K562 (cell line): ENCODE measurements around the gene ZMIZ1. TPM values are rescaled to one million over a fixed set of nuclear protein-coding genes. Genes with fewer than 3 reads are reported as not detected.

Experiments
- ATAC-seq: fragments of 200-7000 bp; cut with Tn5 transposase; 3 replicates; pipeline ENCODE4 v1.9.1; 2020; ENCODE audit warnings: moderate library complexity
- BruUV-seq: library from RNA; stranded (reverse); fragments of 400-500 nt; replicated peaks from 2 replicates; lab custom pipeline; 2021; lab: Mats Ljungman, UMichigan
- CTCF ChIA-PET: fragments of 300-600 bp; formaldehyde crosslinking; extraction: SDS; loops from one replicate; lab custom pipeline; 2021; ENCODE audit warnings: low intra/inter-chr PET ratio; lab: Yijun Ruan, JAX
- POLR2A ChIA-PET: fragments of 300-600, 350-650 bp; sonication (Branson Sonifier 250); formaldehyde crosslinking; extraction: SDS; loops from one replicate; lab custom pipeline; 2021; ENCODE audit warnings: antibody characterized with exemption, inconsistent platforms; lab: Yijun Ruan, JAX
- DNase-seq, 4 experiments: peaks; one replicate each; pipeline versions ENCODE4 v3.0.0 to v3.0.0-alpha.2; 2011 to 2018; ENCODE audit warnings: low spot score in 3 of 4, mixed read lengths in 3 of 4; ENCODE audit errors: extremely low read depth in 1 of 4
- FAIRE-seq: peaks from 2 replicates; lab custom pipeline; 2011; peaks lifted over from hg19 to GRCh38; lab: Jason Lieb, UNC
- H2AFZ ChIP-seq: 2 replicates; pipeline ENCODE4 v1.6.0; 2011; ENCODE audit warnings: low read depth, low read length, control low read depth, inconsistent platforms
- H3K27ac ChIP-seq: fragments of 200-600 bp; 3 replicates; pipeline ENCODE4 v1.8.0; 2011; ENCODE audit warnings: low read depth, mild to moderate bottlenecking, control low read depth, inconsistent platforms, low read length, moderate library complexity, mixed read lengths; ENCODE audit errors: extremely low read depth
- H3K27me3 ChIP-seq, 2 experiments: fragments of 300-600 bp in 1 of 2; 2 replicates in 1 of 2; 3 replicates in 1 of 2; pipeline versions ENCODE4 v1.6.0 to v1.8.0; 2011; ENCODE audit warnings: inconsistent platforms in 2 of 2, low read length in 2 of 2, mild to moderate bottlenecking in 1 of 2, mixed read lengths in 1 of 2, moderate library complexity in 1 of 2; ENCODE audit not compliant: control insufficient read depth in 2 of 2, insufficient read depth in 2 of 2
- H3K36me3 ChIP-seq: fragments of 300-600 bp; 3 replicates; pipeline ENCODE4 v1.8.0; 2011; ENCODE audit warnings: mild to moderate bottlenecking, low read length, inconsistent platforms; ENCODE audit not compliant: control insufficient read depth, insufficient read depth
- H3K4me1 ChIP-seq, 2 experiments: fragments of 200-600 bp in 1 of 2; replicated peaks in 1 of 2; 2 replicates in 1 of 2; 3 replicates in 1 of 2; pipeline versions ENCODE4 v1.5.1 to v1.8.0; 2011; ENCODE audit warnings: inconsistent platforms in 2 of 2, low read length in 2 of 2, mild to moderate bottlenecking in 1 of 2, mixed read lengths in 1 of 2, moderate library complexity in 1 of 2; ENCODE audit not compliant: control insufficient read depth in 2 of 2, insufficient read depth in 2 of 2
- H3K4me2 ChIP-seq: 2 replicates; pipeline ENCODE4 v1.6.1; 2011; ENCODE audit warnings: low read length, control low read depth, inconsistent platforms, mixed read lengths; ENCODE audit not compliant: insufficient read depth
- H3K4me3 ChIP-seq: fragments of 200-600 bp; sonication (generic), shearing (Covaris generic); 2 replicates; pipeline ENCODE4 v1.5.1; 2016; ENCODE audit warnings: control low read depth, inconsistent platforms
- H3K79me2 ChIP-seq: fragments of 200-600 bp; 3 replicates; pipeline ENCODE4 v1.8.0; 2011; ENCODE audit warnings: low read length, inconsistent platforms; ENCODE audit not compliant: control insufficient read depth, insufficient read depth
- H3K9ac ChIP-seq, 2 experiments: 2 replicates each; pipeline versions ENCODE4 v1.6.0 to v1.6.1; 2011; ENCODE audit warnings: low read depth in 2 of 2, low read length in 2 of 2, control low read depth in 1 of 2, inconsistent platforms in 1 of 2, mild to moderate bottlenecking in 1 of 2, mixed read lengths in 1 of 2; ENCODE audit not compliant: insufficient read depth in 1 of 2
- H3K9me1 ChIP-seq: one replicate; pipeline ENCODE4 v1.6.0; 2011; ENCODE audit warnings: inconsistent platforms, mild to moderate bottlenecking, low read length, moderate library complexity; ENCODE audit not compliant: control insufficient read depth, insufficient read depth
- H3K9me3 ChIP-seq: replicated peaks from 2 replicates; pipeline ENCODE4 v1.5.1; 2011; ENCODE audit warnings: low read depth, low read length, inconsistent platforms; ENCODE audit not compliant: control insufficient read depth, insufficient read depth
- H4K20me1 ChIP-seq: replicated peaks from 2 replicates; pipeline ENCODE4 v1.6.1; 2011; ENCODE audit warnings: low read length, inconsistent platforms, mixed read lengths; ENCODE audit not compliant: control insufficient read depth, insufficient read depth
- ARNT ChIP-seq, 2 experiments: fragments of 450-650 bp; IDR thresholded peaks; 2 replicates each; pipeline ENCODE4 v1.6.1; 2016; ENCODE audit warnings: mild to moderate bottlenecking in 1 of 2
- ESRRA ChIP-seq: fragments of 450-650 bp; IDR thresholded peaks from 2 replicates; pipeline ENCODE4 v1.6.1; 2014; ENCODE audit warnings: low read depth, mild to moderate bottlenecking, moderate library complexity, borderline replicate concordance
- GTF3C2 ChIP-seq: IDR thresholded peaks from 3 replicates; pipeline ENCODE4 v1.6.1; 2011; ENCODE audit warnings: borderline replicate concordance, mild to moderate bottlenecking, moderate library complexity; ENCODE audit not compliant: insufficient read length; ENCODE audit errors: extremely low read depth
- HINFP ChIP-seq: fragments of 450-650 bp; conservative IDR thresholded peaks from 2 replicates; pipeline ENCODE4 v1.6.1; 2016; ENCODE audit warnings: missing genetic modification characterization, low read depth, mild to moderate bottlenecking, control low read depth, missing compliant biosample characterization
- HNRNPK ChIP-seq: fragments of 200-400 bp; formaldehyde crosslinking; IDR thresholded peaks from one replicate; pipeline ENCODE4 v1.6.1; 2018; ENCODE audit warnings: mild to moderate bottlenecking, low read depth, low read length; ENCODE audit not compliant: poor library complexity, severe bottlenecking
- MBD2 ChIP-seq: sonication (generic); IDR thresholded peaks from 2 replicates; pipeline ENCODE4 v1.6.1; 2016; ENCODE audit warnings: low read depth, borderline replicate concordance
- MEF2D ChIP-seq: conservative IDR thresholded peaks from 2 replicates; pipeline ENCODE4 v1.6.1; 2016; ENCODE audit warnings: low read depth, missing genetic modification characterization, missing compliant biosample characterization
- STAG1 ChIP-seq: sonication (generic); formaldehyde crosslinking; IDR thresholded peaks from 2 replicates; pipeline ENCODE4 v1.5.0; 2020; ENCODE audit warnings: missing genetic modification reagents, borderline replicate concordance
- TAF15 ChIP-seq: fragments of 200-400 bp; formaldehyde crosslinking; IDR thresholded peaks from 2 replicates; pipeline ENCODE4 v1.6.1; 2017; ENCODE audit warnings: mild to moderate bottlenecking, low read depth, low read length, moderate library complexity
- ZNF184 ChIP-seq: sonication (generic); formaldehyde crosslinking; IDR thresholded peaks from 2 replicates; pipeline ENCODE4 v1.5.0; 2020; ENCODE audit warnings: missing genetic modification reagents
- ZNF217 ChIP-seq: sonication (generic); formaldehyde crosslinking; IDR thresholded peaks from 2 replicates; pipeline ENCODE4 v1.8.0; 2022; ENCODE audit warnings: mild to moderate bottlenecking, missing genetic modification reagents
- ZNF395 ChIP-seq: fragments of 200-800 bp; sonication (Bioruptor generic); IDR thresholded peaks from 2 replicates; pipeline ENCODE4 v1.6.1; 2017; ENCODE audit warnings: missing genetic modification characterization, missing compliant biosample characterization
- ZNF655 ChIP-seq: fragments of 250-450 bp; sonication (Bioruptor Pico); IDR thresholded peaks from 2 replicates; pipeline ENCODE4 v1.5.0; 2021
- WGBS: fragments of 100-300 bp; shearing (Covaris generic); methylation state at CpG from one replicate; pipeline ENCODE4 v1.1.6; 2016; ENCODE audit warnings: low coverage, mixed read lengths; ENCODE audit not compliant: insufficient coverage; ENCODE audit errors: missing lambda C conversion rate; 5-methylcytosine and 5-hydroxymethylcytosine counted together
- in situ Hi-C: fragments of 300-500 bp; cut with MboI; formaldehyde crosslinking; loops from 4 replicates; pipeline ENCODE4 v1.15.0; 2018; ENCODE audit warnings: inconsistent platforms, mixed read lengths
- intact Hi-C: fragments of 100-400 bp; cut with micrococcal nuclease; formaldehyde crosslinking; loops from 2 replicates; pipeline ENCODE4 v1.14.2; 2022
- polyA plus RNA-seq, 8 experiments: library from polyadenylated mRNA; depleted of rRNA in 4 of 8; stranded (reverse) in 5 of 8; unstranded in 3 of 8; fragments of >200 nt; fragmentation: Nextera tagmentation in 2 of 8; fragmentation: Illumina TruSeq in 1 of 8; extraction: Ambion mirVana in 2 of 8; extraction: Trizol in 1 of 8; gene quantifications; 2 replicates each; pipeline versions ENCODE4 v1.2.1 to v1.2.3, GENCODE V29; 2011 to 2014; ENCODE audit warnings: inconsistent platforms in 1 of 8, missing spikeins in 1 of 8
- total RNA-seq, 7 experiments: library from RNA; depleted of rRNA in 6 of 7; stranded (reverse); fragments of >200 nt in 6 of 7; fragmentation: Illumina TruSeq in 2 of 7; extraction: Trizol in 2 of 7; gene quantifications; 2 replicates each; pipeline versions ENCODE4 v1.2.1 to v1.2.3, GENCODE V29; 2011 to 2021; ENCODE audit warnings: low replicate concordance in 1 of 7

Gene ZMIZ1
- total and polyA plus RNA-seq, 9 of the 15 experiments (the other 6 are each of a cell fraction or from before 2014, with no cell fraction given) = 1.0 to 37.3 (median 4.3) TPM

- TF ChIP-seq ZNF655 (CRISPR knock-in tag) (no peak), MEF2D (tag) (no peak), TAF15 (no peak), MBD2 (no peak), ZNF184 (CRISPR knock-in tag) (no peak), ZNF395 (CRISPR knock-in tag) (no peak)
- TF ChIP-seq, all 486 proteins: peak for 0
These were observed 184.9 kb downstream of the ZMIZ1 start (continued) for GRCh38 chr10:79253704-79254103.

GRCh38 chr10:79254333-79255006 lies 185.7 kb downstream of the ZMIZ1 start:
- H3K27me3 ChIP-seq = no peaks in the 10 kb centered on the region
- no peak for FAIRE-seq
- H3K9me3 ChIP-seq = no peaks in the 10 kb centered on the region
- ChIA-PET POLR2A (interaction anchor here (0.7 kb wide), 1 partner anchor 10 kb away, joined by 4 read pairs; no protein-coding TSS in a partner anchor), CTCF (no interaction called here)
- in situ Hi-C loops (no loop called here), intact Hi-C loops (no loop called here)
- no peak overlapping the region for H3K9ac ChIP-seq
- no peaks in the 10 kb centered on the region for H3K9me1 ChIP-seq
- BruUV-seq = no TSS peak
- H4K20me1 ChIP-seq = peaks cover 15% of the 10 kb centered on the region; the same call in 1 of the 2 replicates
- no peak for DNase-seq
- H2AFZ ChIP-seq = no peak overlapping the region
- no peak overlapping the region for H3K27ac ChIP-seq
- H3K36me3 ChIP-seq = no peaks in the 10 kb centered on the region
- H3K4me1 ChIP-seq = peaks cover 0 to 5% of the 10 kb centered on the region in 2 experiments; a peak in 1 of 5 replicates
- ATAC-seq = no peak
- H3K4me2 ChIP-seq = no peak overlapping the region
- WGBS = 65% methylated on average over 18 of the region's 18 CpGs
- H3K4me3 ChIP-seq = no peak overlapping the region
- H3K79me2 ChIP-seq = no peaks in the 10 kb centered on the region
- no peak for TF ChIP-seq ESRRA
- TF ChIP-seq STAG1 = no peak
- no peak for TF ChIP-seq ZNF217 (CRISPR knock-in tag)
- no peak for TF ChIP-seq GTF3C2
- TF ChIP-seq HNRNPK = no peak
- TF ChIP-seq HINFP (tag) = no peak
- no peak for TF ChIP-seq ARNT (IDR thresholded peaks at IDR 0.05)
